ENCODE data around the gene GDNF.
"Not testable (repeated sequence)": the region's sequence is repeated elsewhere in the genome, so short reads cannot be mapped to it uniquely, and the experiment has no call there.

GDNF gene

DNA sequence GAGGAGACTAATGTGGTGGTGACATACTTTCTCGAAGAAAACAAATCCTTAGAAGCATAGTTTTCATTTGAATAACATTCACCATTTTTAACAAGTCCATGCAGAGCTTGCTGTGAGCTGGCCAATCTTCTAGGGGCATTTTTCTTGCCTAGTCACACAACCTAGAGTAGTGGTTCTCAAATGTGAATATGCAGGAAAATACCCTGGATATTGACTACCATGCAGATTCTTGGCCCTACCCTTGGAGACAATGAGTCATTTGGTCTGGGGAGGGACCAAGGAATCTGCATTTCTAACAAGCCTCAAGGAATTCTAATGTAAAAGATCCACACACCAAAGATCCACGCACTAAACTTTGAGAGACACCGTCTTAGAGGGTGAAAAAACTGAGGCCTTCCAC is 23.5 kb downstream of the GDNF start:
- DNase-seq (ENCODE audit: low read depth in 2 of 2), result no peak

DNA sequence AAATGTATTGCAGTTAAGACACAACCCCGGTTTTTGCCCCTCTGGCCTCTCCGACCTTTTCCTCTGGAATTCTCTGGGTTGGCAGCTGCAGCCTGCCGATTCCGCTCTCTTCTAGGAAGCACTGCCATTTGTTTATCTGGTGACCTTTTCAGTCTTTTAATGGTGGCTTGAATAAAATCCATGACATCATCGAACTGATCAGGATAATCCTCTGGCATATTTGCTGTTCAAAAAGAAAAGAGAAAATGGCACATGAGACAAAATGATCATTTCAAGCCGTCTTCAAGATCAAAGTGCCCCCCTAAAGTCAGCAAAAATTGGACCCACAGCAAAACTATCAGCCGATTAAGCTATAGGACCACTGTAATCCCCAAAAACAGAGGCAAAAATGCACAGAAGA is 23.9 kb downstream of the GDNF start:
- no peak for DNase-seq (ENCODE audit: low read depth in 2 of 2)

DNA sequence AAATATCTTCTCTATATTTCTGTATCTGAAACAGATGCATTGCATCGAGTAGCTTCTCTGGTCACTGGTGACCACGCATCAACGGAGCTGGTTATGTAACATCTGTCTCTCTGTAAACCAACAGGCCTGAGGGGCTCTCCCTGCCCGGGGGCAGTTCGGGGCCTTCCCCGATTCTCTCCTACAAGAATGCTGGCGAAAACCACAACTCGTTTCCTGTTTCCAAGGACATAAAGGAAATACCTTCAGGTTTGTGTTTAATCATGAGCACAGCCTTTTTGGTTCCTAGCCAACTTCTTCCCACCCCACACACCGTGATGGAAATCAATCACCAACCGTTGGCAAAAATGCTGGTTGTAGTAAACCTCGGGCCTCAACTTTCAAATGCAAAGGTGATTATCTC is 25.1 kb downstream of the GDNF start:
- no peak for DNase-seq (ENCODE audit: low read depth in 2 of 2)

DNA sequence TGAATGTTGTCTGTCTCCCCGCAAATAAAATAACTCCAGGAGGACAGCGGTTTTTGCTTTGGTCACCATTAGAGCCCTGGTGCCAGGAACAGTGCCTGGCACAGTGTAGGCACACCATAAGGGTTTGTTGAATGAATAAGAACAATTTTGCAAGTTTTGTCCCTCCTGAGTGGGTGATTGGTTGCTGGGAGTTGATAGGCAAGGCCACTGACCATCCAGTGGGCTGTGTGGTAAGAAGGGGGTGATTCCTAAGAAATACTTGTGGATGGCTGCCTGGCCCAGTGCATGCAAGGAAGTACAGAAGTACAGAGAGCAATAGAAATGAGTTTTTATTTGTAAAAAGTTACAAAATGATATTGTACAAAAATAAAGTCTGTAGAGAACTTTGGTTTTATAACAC is 27.5 kb downstream of the GDNF start:
- DNase-seq (ENCODE audit: low read depth in 2 of 2), result no peak

DNA sequence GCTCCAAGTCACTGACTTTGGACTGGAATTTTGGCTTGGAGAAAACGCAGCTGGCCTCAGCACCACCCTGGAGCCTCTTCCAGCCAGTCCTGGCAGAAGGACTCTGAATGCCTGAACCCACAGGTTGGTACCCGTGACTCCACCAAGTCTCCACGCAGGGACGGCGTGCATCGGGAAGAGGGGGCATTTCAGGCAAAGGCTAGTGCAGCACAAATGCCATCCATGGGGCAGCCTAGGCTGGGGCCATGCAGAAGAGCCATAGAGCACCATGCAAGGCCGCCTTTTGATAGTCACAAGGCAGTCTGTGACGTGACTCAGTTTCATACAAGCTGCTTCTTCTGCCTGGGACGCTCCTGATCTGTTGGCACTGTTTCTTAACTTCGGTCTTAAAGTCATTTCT is 28.0 kb downstream of the GDNF start:
- DNase-seq (ENCODE audit: low read depth in 2 of 2), result no peak

DNA sequence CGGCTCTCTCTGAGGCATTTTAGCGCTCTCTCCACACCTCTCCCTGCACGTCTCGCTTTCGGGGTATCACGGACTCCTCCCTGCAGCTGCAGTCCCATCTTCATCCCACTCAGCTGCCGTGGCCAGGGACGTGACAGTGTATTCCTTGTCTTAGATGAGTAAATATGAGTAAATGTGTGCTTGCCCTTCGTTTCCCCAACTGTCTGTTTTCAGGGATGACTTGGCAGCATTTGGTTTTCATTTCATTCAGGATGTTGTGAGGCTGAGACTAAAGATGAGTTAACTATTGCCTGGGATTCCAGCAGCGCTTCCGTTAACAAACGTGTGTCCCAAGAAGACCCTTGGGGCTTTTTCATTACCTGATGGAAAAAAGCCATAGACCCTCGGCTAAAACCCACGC is 29.5 kb downstream of the GDNF start:
- no peak for DNase-seq (ENCODE audit: low read depth in 2 of 2)

DNA sequence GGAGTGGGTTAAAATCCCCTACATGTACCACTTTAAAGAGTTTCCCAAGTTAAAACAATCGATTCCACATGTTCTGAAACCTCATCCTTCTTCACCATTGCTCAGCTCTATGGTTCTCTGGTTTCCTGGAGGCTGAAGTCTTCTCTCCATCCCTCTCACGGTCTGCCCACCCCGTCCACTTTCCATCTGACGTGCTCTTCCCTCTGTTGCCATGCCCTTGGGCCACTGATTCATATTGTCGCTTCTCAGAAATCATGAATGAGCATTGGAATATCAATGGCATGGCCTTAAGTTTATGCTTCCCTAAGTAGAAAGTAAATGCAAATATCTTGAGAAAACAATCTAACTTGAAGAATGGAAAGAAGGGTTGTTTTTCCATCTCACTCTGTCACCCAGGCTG is 30.9 kb downstream of the GDNF start:
- no peak for DNase-seq (ENCODE audit: low read depth in 2 of 2)

DNA sequence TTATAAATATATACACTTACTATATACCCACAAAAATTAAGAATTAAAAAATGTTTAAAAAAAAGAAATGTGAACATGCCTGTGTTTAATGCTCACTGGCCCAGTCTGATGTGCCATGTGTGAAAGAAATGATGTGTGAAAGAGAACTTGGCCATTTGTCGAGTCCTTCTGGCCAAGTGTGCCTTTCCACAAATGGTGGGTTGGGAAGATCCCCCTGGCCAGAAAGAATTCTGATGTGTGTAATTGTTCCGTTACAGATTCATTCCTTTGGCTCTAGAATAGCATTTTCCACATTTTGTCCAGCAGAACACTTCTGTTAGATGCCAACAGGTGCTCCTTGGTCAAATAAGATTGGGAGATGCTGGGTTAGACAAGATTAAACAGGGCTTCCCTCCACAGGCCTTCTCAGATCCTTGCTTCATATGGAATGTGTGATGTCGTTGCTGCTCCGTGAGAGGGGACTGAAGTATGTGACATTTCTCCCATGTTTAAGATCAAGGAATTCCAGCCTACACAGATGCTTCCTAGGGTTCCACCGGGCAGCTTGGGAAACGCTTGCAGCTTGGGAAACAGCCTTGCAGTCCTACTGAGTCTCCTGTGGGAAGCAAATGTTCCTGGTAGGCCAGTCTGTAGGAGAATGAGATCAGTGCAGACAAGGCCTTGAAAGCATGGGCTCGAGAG is 32.1 kb downstream of the GDNF start:
- DNase-seq (ENCODE audit: low read depth in 2 of 2), result no peak

DNA sequence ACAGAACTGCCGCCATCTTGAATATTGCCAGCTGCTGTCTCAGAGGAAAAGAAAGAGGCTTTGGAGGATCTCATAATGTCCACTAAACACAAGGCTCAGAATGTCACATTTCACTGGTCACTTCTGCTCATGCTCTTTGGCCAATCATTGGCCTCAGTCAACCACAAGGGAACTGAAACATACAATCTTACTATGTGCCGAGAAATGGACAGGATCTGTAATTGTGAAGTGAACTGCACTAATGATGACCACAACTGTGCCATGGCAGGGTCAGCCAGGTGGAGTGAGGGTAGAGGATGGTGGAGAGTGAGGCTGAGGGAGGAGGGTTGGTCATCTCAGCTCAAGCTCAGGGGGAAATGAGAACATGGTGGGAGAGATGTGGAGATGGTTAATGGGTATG is 32.8 kb downstream of the GDNF start:
- DNase-seq (ENCODE audit: low read depth in 2 of 2), result no peak

DNA sequence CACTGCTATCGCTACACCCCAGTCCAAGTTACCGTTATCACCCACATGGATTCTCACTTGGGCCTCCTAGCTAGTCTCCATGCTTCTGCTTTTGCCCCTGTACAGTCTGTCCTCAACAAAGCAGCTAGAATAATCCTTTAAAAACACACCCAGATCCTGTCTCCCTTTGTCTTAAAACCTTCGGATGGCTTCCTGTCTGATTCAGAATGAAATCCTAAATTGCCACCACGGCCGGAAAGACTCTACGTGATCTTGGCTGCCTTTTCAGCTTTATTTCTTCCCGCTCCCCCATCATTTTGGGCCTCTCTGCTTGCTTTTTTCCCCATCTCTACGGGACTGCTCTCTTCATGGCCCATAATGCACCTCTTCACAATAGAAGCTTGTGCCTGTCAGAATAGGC is 33.4 kb downstream of the GDNF start:
- DNase-seq (ENCODE audit: low read depth in 2 of 2), result no peak

DNA sequence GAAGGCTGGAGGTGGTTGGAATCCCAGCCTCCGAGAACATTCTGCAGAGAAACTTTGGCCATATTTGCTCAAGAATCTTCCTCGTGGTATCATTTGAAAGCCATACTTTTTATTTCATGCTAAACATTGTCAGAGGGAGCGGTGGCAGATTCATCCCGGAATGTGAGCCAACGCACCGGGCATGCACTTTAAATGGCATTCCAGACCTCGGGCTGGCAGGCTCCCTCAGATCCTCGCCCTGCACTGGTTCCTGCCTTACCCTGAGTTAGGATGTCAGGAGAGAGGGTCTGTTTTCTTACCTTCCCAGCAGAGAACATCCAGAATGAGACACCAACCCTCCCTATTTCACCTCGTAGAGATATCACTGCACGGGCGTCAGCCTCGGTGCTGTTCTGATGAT is 33.8 kb downstream of the GDNF start:
- DNase-seq (ENCODE audit: low read depth in 2 of 2), result no peak

DNA sequence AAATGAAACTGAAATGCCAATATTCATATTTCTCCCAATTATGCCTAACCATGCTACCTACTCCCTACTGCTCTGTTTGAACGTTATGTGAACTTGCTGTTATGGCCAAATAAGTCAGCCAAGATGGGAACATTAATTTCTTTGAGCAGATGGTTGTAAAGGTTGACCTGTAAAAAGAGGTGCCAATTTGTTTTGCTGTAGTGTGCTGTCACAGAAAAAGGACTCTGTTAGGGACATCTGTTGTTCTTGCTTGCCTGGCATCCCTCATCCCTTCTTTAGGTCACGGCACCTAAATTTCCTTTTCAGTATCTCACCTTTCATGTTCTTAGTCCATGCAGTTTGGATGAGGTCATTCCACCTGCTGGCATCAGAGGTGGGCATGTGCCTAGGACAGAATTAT is 35.4 kb downstream of the GDNF start:
- DNase-seq (ENCODE audit: low read depth in 2 of 2), result no peak

DNA sequence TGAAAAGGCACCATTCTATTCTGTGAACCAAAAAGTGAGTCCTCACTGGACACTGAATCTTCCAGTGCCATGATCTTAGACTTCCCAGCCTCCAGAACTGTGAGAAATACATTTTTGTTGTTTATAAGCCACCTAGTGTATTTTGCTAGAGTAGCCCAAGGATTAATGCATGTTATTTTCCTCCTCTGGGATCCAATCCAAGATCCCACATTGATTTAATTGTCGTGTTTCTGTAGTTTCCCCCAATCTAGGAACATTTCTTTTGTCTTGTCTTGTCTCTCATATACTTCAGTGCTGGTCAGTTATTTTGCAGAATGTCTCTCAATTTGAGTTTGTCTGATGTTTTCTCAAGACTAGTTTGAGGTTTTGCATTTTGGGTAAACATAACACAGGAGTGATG is 36.4 kb downstream of the GDNF start:
- no peak for DNase-seq (ENCODE audit: low read depth in 2 of 2)

DNA sequence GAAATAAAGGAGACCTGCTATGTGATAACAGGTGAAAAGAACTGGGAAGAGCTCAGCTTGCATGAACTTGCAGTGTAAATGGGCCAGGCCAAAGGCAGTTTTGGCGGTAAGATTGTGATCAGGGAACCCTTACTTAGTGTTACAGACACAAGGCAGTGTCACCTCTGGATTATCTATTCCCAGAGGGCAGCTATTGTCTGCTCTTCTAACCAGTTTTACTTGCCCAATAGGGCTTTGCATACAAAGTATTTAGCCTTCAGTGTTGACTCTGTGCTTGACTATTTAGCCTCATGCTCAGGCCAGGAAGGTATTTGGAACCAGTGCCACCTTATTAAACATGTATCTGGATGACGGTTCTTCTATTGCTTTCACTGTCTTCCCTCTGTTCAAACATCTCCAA is 38.3 kb downstream of the GDNF start:
- DNase-seq (ENCODE audit: low read depth in 2 of 2), result no peak

DNA sequence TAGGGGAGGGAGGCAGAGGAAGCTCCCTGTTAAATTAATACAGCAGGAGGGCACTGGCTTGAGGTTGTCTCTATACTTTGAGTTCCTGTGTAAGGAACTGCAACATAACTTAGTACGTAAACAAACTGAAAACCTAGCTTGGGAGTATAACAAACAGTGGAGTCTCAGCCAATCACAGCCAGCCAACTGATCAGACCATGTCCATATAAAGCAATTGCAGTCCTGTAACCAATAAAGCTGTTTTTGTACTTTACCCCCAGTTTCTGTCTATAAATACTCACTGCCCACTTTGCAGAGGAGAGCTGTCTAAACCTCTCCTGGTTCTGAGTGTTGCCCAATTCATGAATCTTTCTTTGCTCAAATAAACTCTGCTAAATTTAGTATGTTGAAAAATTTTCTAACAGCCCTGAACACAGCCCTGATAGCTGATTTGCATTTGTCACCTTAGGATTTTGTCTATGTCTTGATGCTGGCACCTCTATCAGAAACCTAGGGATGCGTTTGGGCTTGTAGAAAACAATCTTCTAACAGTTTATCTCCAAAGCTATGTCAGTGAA is 39.9 kb downstream of the GDNF start:
- no peak for DNase-seq (ENCODE audit: low read depth in 2 of 2)

DNA sequence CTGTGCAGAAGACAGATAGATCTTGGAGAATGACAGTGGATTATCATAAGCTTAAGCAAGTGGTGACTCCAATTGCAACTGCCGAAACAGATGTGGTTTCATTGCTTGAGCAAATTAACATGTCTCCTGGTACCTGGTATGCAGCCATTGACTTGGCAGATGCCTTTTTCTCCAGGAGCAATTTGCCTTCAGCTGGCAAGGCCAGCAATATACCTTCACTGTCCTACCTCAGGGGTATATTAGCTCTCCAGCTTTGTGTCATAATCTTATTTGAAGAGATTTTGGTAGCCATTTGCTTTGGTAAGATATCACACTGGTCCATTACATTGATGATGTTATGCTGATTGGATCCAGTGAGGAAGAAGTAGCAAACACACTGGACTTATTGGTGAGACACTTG is 43.4 kb downstream of the GDNF start:
- not testable (repeated sequence) for DNase-seq (ENCODE audit: low read depth in 2 of 2)

DNA sequence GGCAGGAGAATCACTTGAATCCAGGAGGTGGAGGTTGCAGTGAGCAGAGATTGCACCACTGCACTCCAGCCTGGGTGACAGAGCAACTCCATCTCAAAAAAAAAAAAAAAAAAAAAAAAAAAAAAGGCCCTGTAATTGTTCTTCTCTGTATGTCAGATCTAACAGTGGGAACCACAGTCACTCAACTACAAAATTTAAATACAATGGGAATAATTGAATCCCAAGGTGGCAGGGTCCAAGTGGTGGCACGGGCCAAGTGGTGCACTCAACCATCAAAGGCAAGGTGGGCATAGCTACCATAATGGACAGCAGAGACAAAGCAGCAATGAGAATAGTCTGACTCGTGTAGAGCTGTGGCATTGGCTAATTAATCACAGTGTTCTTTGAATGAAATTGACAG is 44.5 kb downstream of the GDNF start:
- not testable (repeated sequence) for DNase-seq (ENCODE audit: low read depth in 2 of 2)

DNA sequence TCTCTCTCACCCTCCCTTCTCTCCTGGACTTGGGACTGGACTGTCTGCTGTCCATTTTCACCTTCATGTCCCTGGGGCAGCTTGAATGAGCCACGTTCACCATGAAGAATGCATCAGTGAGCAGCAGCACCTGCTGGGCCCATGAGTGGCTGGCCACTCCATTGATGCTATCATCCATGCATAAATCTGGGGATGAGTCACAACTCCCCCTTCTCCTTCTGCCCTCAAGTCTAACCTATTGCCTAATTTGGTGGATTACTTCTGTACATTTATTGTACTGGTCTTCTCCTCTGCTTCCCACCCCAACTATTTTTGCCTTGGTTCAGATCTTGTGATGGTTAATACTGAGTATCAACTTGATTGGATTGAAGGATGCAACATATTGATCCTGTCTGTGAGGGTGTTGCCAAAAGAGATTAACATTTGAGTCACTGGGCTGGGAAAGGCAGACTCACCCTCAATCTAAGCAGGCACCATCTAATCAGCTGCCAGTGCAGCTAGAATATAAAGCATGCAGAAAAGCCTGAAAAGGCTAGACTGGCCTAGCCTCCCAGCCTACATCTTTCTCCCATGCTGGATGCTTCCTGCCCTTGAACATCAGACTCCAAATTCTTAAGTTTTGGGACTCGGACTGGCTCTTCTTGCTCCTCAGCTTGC is 46.7 kb downstream of the GDNF start:
- DNase-seq (ENCODE audit: low read depth in 2 of 2), result no peak

DNA sequence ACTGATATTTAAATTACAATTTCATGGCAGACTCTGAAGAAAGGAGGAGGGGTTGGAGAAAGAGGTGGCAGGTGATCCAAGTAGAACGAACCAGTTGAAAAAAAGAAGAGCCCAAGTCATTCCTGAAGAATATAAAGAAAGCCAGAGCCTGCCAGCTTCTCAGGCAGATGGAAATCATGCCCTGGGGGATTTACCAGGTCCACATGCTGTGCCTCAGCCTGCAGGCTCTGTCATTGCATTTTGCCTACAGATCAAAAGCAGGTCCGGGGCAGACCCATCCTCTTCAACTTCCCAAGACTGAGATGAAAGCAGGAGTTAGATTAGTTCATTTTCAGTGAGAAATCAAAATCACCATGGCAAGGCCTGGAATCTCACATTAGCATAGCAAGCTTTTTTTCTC is 48.5 kb downstream of the GDNF start:
- no peak for DNase-seq (ENCODE audit: low read depth in 2 of 2)

DNA sequence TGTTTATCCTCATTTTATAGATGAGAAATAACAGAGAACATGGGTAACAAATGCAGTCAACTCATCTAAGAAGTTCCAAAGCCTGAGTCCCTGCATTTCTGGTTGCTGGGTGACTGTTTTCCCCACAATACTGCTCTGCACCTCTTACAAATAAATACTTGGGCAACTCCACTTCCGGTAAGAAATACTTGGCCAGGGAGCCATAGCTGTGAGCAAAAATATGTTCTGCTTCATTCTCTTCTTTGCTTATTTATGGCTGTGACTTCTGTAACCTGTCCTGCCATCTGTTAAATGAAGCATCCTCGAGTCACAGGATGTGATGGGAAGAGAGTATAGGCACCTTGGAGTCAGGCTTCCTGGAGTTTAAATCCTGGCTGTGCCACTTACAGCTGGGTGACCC is 49.9 kb downstream of the GDNF start:
- DNase-seq (ENCODE audit: low read depth in 2 of 2), result no peak

DNA sequence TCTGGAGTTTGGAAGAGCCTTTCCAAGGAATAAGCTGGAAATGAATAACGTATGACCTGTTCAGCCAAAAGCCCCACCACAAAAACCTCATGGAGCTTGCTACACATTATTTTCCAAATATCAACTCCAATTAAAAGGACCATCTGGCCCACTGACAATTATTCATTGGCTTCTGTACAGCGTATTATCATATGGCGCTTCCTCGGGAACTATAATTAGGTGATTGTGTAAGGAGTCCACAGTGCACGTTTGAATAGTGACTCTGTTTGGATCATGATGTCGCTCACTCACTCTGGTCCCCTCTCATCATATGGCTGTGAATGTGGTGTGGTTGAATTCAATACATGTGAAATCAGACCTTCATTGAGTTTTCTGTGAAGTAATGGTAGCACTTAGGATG is 52.1 kb downstream of the GDNF start:
- DNase-seq (ENCODE audit: low read depth in 2 of 2), result no peak

DNA sequence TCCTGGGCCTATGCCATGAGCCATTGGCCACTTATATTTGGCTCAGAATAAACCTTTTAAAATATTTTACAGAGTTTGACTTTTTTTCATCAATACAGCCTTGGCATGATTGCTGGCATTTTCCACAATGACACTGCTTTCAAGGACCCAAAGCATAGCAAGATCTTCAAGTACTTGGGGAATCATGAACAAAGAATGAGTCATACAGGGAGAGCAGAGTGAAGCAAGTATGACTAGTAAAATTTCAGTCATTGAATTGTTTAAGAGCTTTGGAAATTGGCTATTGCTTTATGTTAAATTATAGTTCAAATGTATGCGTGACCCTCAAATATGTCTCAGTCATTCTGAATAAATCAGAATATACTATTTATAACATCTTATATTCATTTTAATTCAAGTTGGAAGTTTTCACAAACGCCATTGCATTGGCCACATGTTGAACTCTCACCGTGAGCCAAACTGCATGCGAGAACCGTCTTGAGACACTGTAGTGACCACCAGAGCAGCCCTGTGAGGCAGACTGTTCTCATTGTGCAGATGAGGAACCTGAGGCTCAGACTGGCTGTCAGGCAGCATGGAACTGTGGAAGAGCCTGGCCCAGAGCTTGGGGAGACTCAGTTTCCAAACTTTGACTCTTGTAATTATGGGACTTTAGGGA is 52.9 kb downstream of the GDNF start:
- DNase-seq (ENCODE audit: low read depth in 2 of 2), result no peak

DNA sequence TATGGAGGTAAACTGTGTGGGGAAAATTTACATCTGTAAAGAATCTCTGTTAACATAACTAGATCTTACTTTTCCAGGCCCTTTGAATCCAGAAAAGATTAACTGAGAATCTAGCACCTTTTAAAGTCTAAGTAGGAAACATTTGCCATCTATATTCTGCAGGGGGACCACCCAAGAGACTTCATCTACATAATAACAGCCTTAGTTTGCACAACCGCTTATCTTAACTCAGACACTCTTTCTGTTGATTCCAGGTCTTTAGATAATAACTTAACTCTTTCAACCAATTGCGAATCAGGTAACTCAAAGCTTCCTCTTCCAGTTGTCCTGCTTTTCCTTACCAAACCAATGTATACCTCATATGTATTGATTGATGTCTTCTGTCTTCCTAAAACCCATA is 53.4 kb downstream of the GDNF start:
- DNase-seq (ENCODE audit: low read depth in 2 of 2), result no peak

Measured in stimulated activated CD4-positive, alpha-beta T cell treated with anti-CD3 and anti-CD28 coated beads, Interleukin-4, amount 100 ng/mL, for 48 hours (primary cell).